Stimulated activated CD4-positive, alpha-beta T cell treated with anti-CD3 and anti-CD28 coated beads, TNF-alpha, amount 100 ng/mL, for 1 hour (primary cell): ENCODE results near the gene PDC.

Experiments
- DNase-seq, 3 donors: peaks; one replicate each; pipeline ENCODE4 v3.0.0-alpha.2; 2020; ENCODE audit warnings: low read depth in 3 of 3, low spot score in 1 of 3

The PDC gene

GRCh38 chr1:186461014-186461413, at the start of gene PDC:
Gene PDC (minus strand): TSS chr1:186461114. CDS start chr1:186449459, 11,655 bp downstream.
- no peak for DNase-seq

- DNase-seq, result no peak
These were observed 42.3 kb upstream of the PDC start for GRCh38 chr1:186503190-186503589.

GRCh38 chr1:186502087-186502486, 41.2 kb upstream of the PDC start:
- no peak for DNase-seq

- no peak for DNase-seq
These were observed 39.9 kb upstream of the PDC start for GRCh38 chr1:186500804-186501203.

GRCh38 chr1:186499571-186499970, 38.7 kb upstream of the PDC start:
- DNase-seq, result no peak

- DNase-seq, result no peak
These were observed 37.9 kb upstream of the PDC start for GRCh38 chr1:186498695-186499389.

GRCh38 chr1:186498071-186498470, 37.2 kb upstream of the PDC start:
- DNase-seq, result no peak

- DNase-seq, result no peak
These were observed 36.7 kb upstream of the PDC start for GRCh38 chr1:186497651-186498050.

GRCh38 chr1:186496171-186496851, 35.4 kb upstream of the PDC start:
- no peak for DNase-seq

GRCh38 chr1:186494832-186495271, 33.9 kb upstream of the PDC start:
- DNase-seq, result no peak

GRCh38 chr1:186492531-186493291, 31.8 kb upstream of the PDC start:
- DNase-seq, result no peak

GRCh38 chr1:186491336-186491735, 30.4 kb upstream of the PDC start:
- DNase-seq, result no peak

- DNase-seq, result no peak
These were observed 26.2 kb upstream of the PDC start for GRCh38 chr1:186487163-186487562.

- DNase-seq, result no peak
These were observed 25.1 kb upstream of the PDC start for GRCh38 chr1:186486061-186486460.

GRCh38 chr1:186483561-186483960, 22.6 kb upstream of the PDC start:
- no peak for DNase-seq

- DNase-seq, result peak in 1 of 3 donors; percentile 20
These were observed 21.8 kb upstream of the PDC start for GRCh38 chr1:186482661-186483255.

- no peak for DNase-seq
These were observed 20.5 kb upstream of the PDC start for GRCh38 chr1:186481303-186481888.

- DNase-seq, result no peak
These were observed 18.2 kb upstream of the PDC start for GRCh38 chr1:186479162-186479561.

GRCh38 chr1:186476264-186477040, 15.5 kb upstream of the PDC start:
- no peak for DNase-seq

GRCh38 chr1:186474208-186474607, 13.3 kb upstream of the PDC start:
- no peak for DNase-seq
